ENCODE results near the gene MIX23. TPM values are rescaled to one million over a fixed set of nuclear protein-coding genes. Genes with fewer than 3 reads are reported as not detected.

The MIX23 gene
- total and polyA plus RNA-seq, 12 donors: 10.6 to 118 (median 36.9) TPM

GRCh38 chr3:122421836-122422235 is 38.8 kb upstream of the MIX23 start:
- Histone ChIP-seq H3K27ac (no peak overlapping the region), H3K4me3 (no peak overlapping the region), H3K27me3 (no peaks in the 10 kb centered on the region), H3K9me3 (replicated peaks in 1 of 3) (no peaks in the 10 kb centered on the region), H3K4me1 (replicated peaks in 1 of 2) (peaks cover 7 to 33% of the 10 kb centered on the region in 2 donors), H3K36me3 (replicated peaks in 1 of 2) (peaks cover 0 to 23% of the 10 kb centered on the region in 2 donors)
- intact Hi-C loops (cut with DNase I): no loop called here
- no peak for TF ChIP-seq CTCF (IDR thresholded peaks at IDR 0.05)
- no peak for TF ChIP-seq POLR2A (IDR thresholded peaks at IDR 0.05)
- no peak for DNase-seq
- 93 to 98% (median 94%) methylated on average over 2 of the region's 2 CpGs for WGBS, 4 donors

GRCh38 chr3:122421101-122421500 is 38.1 kb upstream of the MIX23 start:
- 89 to 93% (median 92%) methylated on average over 4 of the region's 4 CpGs for WGBS, 4 donors
- H3K27me3 ChIP-seq: no peaks in the 10 kb centered on the region
- no peak for DNase-seq
- no peak overlapping the region for H3K27ac ChIP-seq
- no peak overlapping the region for H3K4me3 ChIP-seq
- intact Hi-C loops (cut with DNase I): no loop called here
- H3K36me3 ChIP-seq (replicated peaks in 1 of 2): peaks cover 0 to 16% of the 10 kb centered on the region in 2 donors
- H3K4me1 ChIP-seq (replicated peaks in 1 of 2): peaks cover 8 to 34% of the 10 kb centered on the region in 2 donors
- H3K9me3 ChIP-seq (replicated peaks in 1 of 3): no peaks in the 10 kb centered on the region
- no peak for TF ChIP-seq POLR2A (IDR thresholded peaks at IDR 0.05)
- no peak for TF ChIP-seq CTCF (IDR thresholded peaks at IDR 0.05)

DNA sequence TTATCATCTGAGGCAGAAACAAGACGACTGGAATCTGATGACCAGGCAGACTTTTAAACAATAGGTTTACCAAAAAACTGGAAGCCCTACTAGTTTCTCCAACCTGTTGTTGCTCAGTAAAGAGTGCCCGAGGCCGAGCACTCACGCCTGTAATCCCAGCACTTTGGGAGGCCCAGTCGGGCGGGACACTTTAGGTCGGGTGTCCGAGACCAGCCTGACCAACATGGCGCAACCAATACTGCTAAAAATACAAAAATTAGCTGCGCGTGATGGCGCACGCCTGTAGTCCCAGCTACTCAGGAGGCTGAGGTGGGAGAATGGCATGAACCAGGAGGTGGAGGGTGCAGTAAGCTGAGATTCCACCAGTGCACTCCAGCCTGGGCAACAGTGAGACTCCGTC is 33.9 kb upstream of the MIX23 start:
- intact Hi-C loops (cut with DNase I): no loop called here
- 41 to 48% (median 43%) methylated on average over 14 of the region's 14 CpGs for WGBS, 4 donors
- peak in 4 of 7 donors; percentile 16 to 33 (median 26) for DNase-seq

More for the DNA sequence above, 33.9 kb upstream of the MIX23 start:
- Histone ChIP-seq H3K4me1 (replicated peaks in 1 of 2) (peaks cover 14 to 33% of the 10 kb centered on the region in 2 donors), H3K9me3 (replicated peaks in 1 of 3) (no peaks in the 10 kb centered on the region), H3K4me3 (peak overlapping the region in 3 of 4 donors; percentile 79 to 93 (median 83)), H3K27ac (peak overlapping the region in 4 of 5 donors; percentile 66 to 90 (median 80)), H3K36me3 (replicated peaks in 1 of 2) (peaks cover 0 to 9% of the 10 kb centered on the region in 2 donors), H3K27me3 (no peaks in the 10 kb centered on the region)
- peak in 1 of 2 donors; percentile 5 for TF ChIP-seq POLR2A (IDR thresholded peaks at IDR 0.05)
- no peak for TF ChIP-seq CTCF (IDR thresholded peaks at IDR 0.05)
